T47D (cell line): ENCODE data around the gene WBP2NL.

ENCODE experiments used
- DNase-seq, 2 experiments: peaks; one replicate each; pipeline versions ENCODE4 v3.0.0 to v3.0.0-alpha.2; 2011 to 2012; ENCODE audit warnings: low read depth in 1 of 2, low spot score in 1 of 2
- JUND ChIP-seq: IDR thresholded peaks from 2 replicates; pipeline ENCODE4 v1.6.1; 2012; ENCODE audit warnings: low read depth
- in situ Hi-C: cut with HindIII; loops from 2 replicates; pipeline ENCODE4 v1.10.0; 2016; ENCODE audit warnings: low sequenced_read_pairs, low pct_unique_long_range_greater_than_20kb

The WBP2NL gene

GRCh38 chr22:41969110-41969646 is 29.4 kb upstream of the WBP2NL start, which contains the start of gene SEPTIN3:
SEPTIN3 (plus strand) TSS chr22:41969443; CDS start chr22:41971493, 2,050 bp downstream.
- TF ChIP-seq JUND, result no peak
- no peak for DNase-seq
- in situ Hi-C loops, result no loop called here

- DNase-seq, result no peak
- no peak for TF ChIP-seq JUND
- in situ Hi-C loops, result no loop called here
These were observed 28.0 kb upstream of the WBP2NL start for GRCh38 chr22:41970601-41971000.

GRCh38 chr22:41971431-41971830 is 27.2 kb upstream of the WBP2NL start:
- no peak for TF ChIP-seq JUND
- DNase-seq, result no peak
- in situ Hi-C loops, result no loop called here

- in situ Hi-C loops, result no loop called here
- TF ChIP-seq JUND, result no peak
- no peak for DNase-seq
These were observed 23.8 kb upstream of the WBP2NL start for GRCh38 chr22:41974691-41975290.

- in situ Hi-C loops, result no loop called here
- DNase-seq, result no peak
- TF ChIP-seq JUND, result no peak
These were observed 23.1 kb upstream of the WBP2NL start for GRCh38 chr22:41975299-41976069.

- peak; percentile 35 to 61 for DNase-seq
- in situ Hi-C loops, result no loop called here
- no peak for TF ChIP-seq JUND
These were observed 22.3 kb upstream of the WBP2NL start for GRCh38 chr22:41976070-41976901.

- in situ Hi-C loops, result no loop called here
These were observed 21.5 kb upstream of the WBP2NL start for GRCh38 chr22:41976961-41977566.

GRCh38 chr22:41978732-41979131 is 19.9 kb upstream of the WBP2NL start:
- no peak for TF ChIP-seq JUND
- in situ Hi-C loops, result no loop called here
- DNase-seq, result no peak

More at GRCh38 chr22:41976961-41977566, 21.5 kb upstream of the WBP2NL start:
- TF ChIP-seq JUND, result no peak
- no peak for DNase-seq

- in situ Hi-C loops, result no loop called here
- no peak for TF ChIP-seq JUND
- DNase-seq, result no peak
These were observed 19.0 kb upstream of the WBP2NL start for GRCh38 chr22:41979423-41980250.

GRCh38 chr22:41982865-41983264 is 15.7 kb upstream of the WBP2NL start:
- DNase-seq, result no peak
- in situ Hi-C loops, result no loop called here
- no peak for TF ChIP-seq JUND
